Neural cell (in vitro differentiated cells): ENCODE data around the gene ZNF821. TPM values are rescaled to one million over a fixed set of nuclear protein-coding genes. Genes with fewer than 3 reads are reported as not detected.

Experiments used
- H2AFZ ChIP-seq: fragments of 200-600, 300-800 bp; sonication (generic), shearing (Covaris generic); 2 replicates; pipeline ENCODE4 v1.6.0; 2014; ENCODE audit warnings: low read depth, mild to moderate bottlenecking, antibody characterized with exemption, low read length, moderate library complexity
- H3F3A ChIP-seq: fragments of 200-600 bp; shearing (Covaris generic); 2 replicates; pipeline ENCODE4 v1.6.1; 2016; ENCODE audit warnings: mild to moderate bottlenecking, moderate library complexity, mixed read lengths, antibody characterized with exemption, low read length; ENCODE audit not compliant: insufficient read depth, poor library complexity, severe bottlenecking
- H3K27ac ChIP-seq: fragments of 200-600, 300-800 bp; sonication (generic), shearing (Covaris generic); 2 replicates; pipeline ENCODE4 v1.5.1; 2014; ENCODE audit warnings: mild to moderate bottlenecking, low read length, moderate library complexity
- H3K27me3 ChIP-seq: fragments of 300-800, 200-600 bp; sonication (generic), shearing (Covaris generic); 2 replicates; pipeline ENCODE4 v1.6.0; 2014; ENCODE audit warnings: mild to moderate bottlenecking, low read depth, low read length, moderate library complexity; ENCODE audit not compliant: insufficient read depth
- H3K36me3 ChIP-seq: fragments of 300-800, 200-600 bp; sonication (generic), shearing (Covaris generic); 2 replicates; pipeline ENCODE4 v1.5.1; 2014; ENCODE audit warnings: mild to moderate bottlenecking, antibody characterized with exemption, low read length, moderate library complexity; ENCODE audit not compliant: insufficient read depth
- H3K4me2 ChIP-seq: fragments of 300-800, 200-600 bp; sonication (generic), shearing (Covaris generic); 2 replicates; pipeline ENCODE4 v1.6.0; 2014; ENCODE audit warnings: mild to moderate bottlenecking, low read length
- H3K4me3 ChIP-seq: fragments of 300-800, 200-600 bp; sonication (generic), shearing (Covaris generic); 2 replicates; pipeline ENCODE4 v1.5.1; 2014; ENCODE audit warnings: mild to moderate bottlenecking, low read length, moderate library complexity
- H3K79me2 ChIP-seq: fragments of 200-600 bp; shearing (Covaris generic); replicated peaks from 2 replicates; pipeline ENCODE4 v1.6.0; 2014; ENCODE audit warnings: mild to moderate bottlenecking, low read length, moderate library complexity; ENCODE audit not compliant: insufficient read depth
- H3K9ac ChIP-seq: fragments of 300-800, 200-600 bp; sonication (generic), shearing (Covaris generic); 2 replicates; pipeline ENCODE4 v1.6.1; 2016; ENCODE audit warnings: mild to moderate bottlenecking, low read length, mixed read lengths
- H3K9me2 ChIP-seq: fragments of 200-600 bp; shearing (Covaris generic); 2 replicates; pipeline ENCODE4 v1.6.1; 2016; ENCODE audit warnings: mild to moderate bottlenecking, low read length, mixed read lengths; ENCODE audit not compliant: insufficient read depth
- H3K9me3 ChIP-seq: fragments of 200-600, 300-800 bp; sonication (generic), shearing (Covaris generic); 2 replicates; pipeline ENCODE4 v1.6.1; 2016; ENCODE audit warnings: mild to moderate bottlenecking, mixed run types, low read length, moderate library complexity, mixed read lengths
- H4K20me1 ChIP-seq: fragments of 200-600 bp; shearing (Covaris generic); 2 replicates; pipeline ENCODE4 v1.6.1; 2016; ENCODE audit warnings: mild to moderate bottlenecking, mixed run types; ENCODE audit not compliant: insufficient read depth
- CTCF ChIP-seq: fragments of 450-650 bp; IDR thresholded peaks from 2 replicates; pipeline ENCODE4 v1.5.1; 2014; ENCODE audit warnings: antibody characterized with exemption, mild to moderate bottlenecking, moderate library complexity; ENCODE audit not compliant: poor library complexity, severe bottlenecking
- EP300 ChIP-seq: fragments of 450-650 bp; conservative IDR thresholded peaks from 2 replicates; pipeline ENCODE4 v1.6.1; 2014; ENCODE audit warnings: antibody characterized with exemption, mild to moderate bottlenecking, moderate library complexity; ENCODE audit not compliant: poor library complexity, severe bottlenecking
- EZH2 ChIP-seq: fragments of 200-600, 300-800 bp; shearing (Covaris generic), sonication (generic); IDR thresholded peaks from 2 replicates; pipeline ENCODE4 v1.6.1; 2014; ENCODE audit warnings: antibody characterized with exemption, low read length, borderline replicate concordance, mild to moderate bottlenecking; ENCODE audit not compliant: insufficient read depth, poor library complexity, severe bottlenecking
- MXI1 ChIP-seq: fragments of 450-650 bp; conservative IDR thresholded peaks from 2 replicates; pipeline ENCODE4 v1.6.1; 2014; ENCODE audit warnings: antibody characterized with exemption, mild to moderate bottlenecking; ENCODE audit not compliant: poor library complexity, severe bottlenecking
- POLR2AphosphoS5 ChIP-seq: IDR thresholded peaks from 2 replicates; pipeline ENCODE4 v1.6.1; 2012
- RAD21 ChIP-seq: fragments of 450-650 bp; conservative IDR thresholded peaks from 2 replicates; pipeline ENCODE4 v1.6.1; 2014; ENCODE audit warnings: antibody characterized with exemption, mild to moderate bottlenecking, moderate library complexity
- REST ChIP-seq: IDR thresholded peaks from 2 replicates; pipeline ENCODE4 v1.6.1; 2012; ENCODE audit warnings: borderline replicate concordance
- SMC3 ChIP-seq: fragments of 450-650 bp; conservative IDR thresholded peaks from 2 replicates; pipeline ENCODE4 v1.6.1; 2014; ENCODE audit warnings: antibody characterized with exemption, mild to moderate bottlenecking, moderate library complexity; ENCODE audit not compliant: poor library complexity
- TAF1 ChIP-seq: IDR thresholded peaks from 2 replicates; pipeline ENCODE4 v1.6.1; 2012; ENCODE audit warnings: low read depth
- polyA plus RNA-seq: library from polyadenylated mRNA; depleted of rRNA; stranded (reverse); fragments of >200 nt; gene quantifications from 2 replicates; pipeline ENCODE4 v1.2.3, GENCODE V29; 2014

Gene ZNF821
- polyA plus RNA-seq, 1 donor from 2014 or later, result 128 TPM

- Histone ChIP-seq H3F3A (no peaks in the 10 kb centered on the region), H2AFZ (no peak overlapping the region), H3K4me3 (no peak overlapping the region), H3K9me3 (no peaks in the 10 kb centered on the region), H3K79me2 (peaks cover 6% of the 10 kb centered on the region), H3K27ac (no peak overlapping the region), H3K4me2 (no peak overlapping the region), H3K9me2 (no peaks in the 10 kb centered on the region), H3K27me3 (no peaks in the 10 kb centered on the region), H4K20me1 (no peaks in the 10 kb centered on the region), H3K36me3 (no peaks in the 10 kb centered on the region), H3K9ac (no peak overlapping the region)
- TF ChIP-seq POLR2AphosphoS5 (no peak), EZH2 (no peak), REST (no peak), RAD21 (no peak), SMC3 (no peak), CTCF (no peak), TAF1 (no peak), EP300 (no peak), MXI1 (no peak)
Observed at GRCh38 chr16:71852561-71852960, 31.4 kb downstream of the ZNF821 start.

GRCh38 chr16:71852158-71852557 is 31.8 kb downstream of the ZNF821 start:
- no peak for TF ChIP-seq TAF1
- TF ChIP-seq MXI1, result no peak
- no peak for TF ChIP-seq RAD21
- no peak overlapping the region for H3K4me3 ChIP-seq
- no peaks in the 10 kb centered on the region for H4K20me1 ChIP-seq
- no peaks in the 10 kb centered on the region for H3F3A ChIP-seq
- no peaks in the 10 kb centered on the region for H3K27me3 ChIP-seq
- H3K36me3 ChIP-seq, result no peaks in the 10 kb centered on the region
- no peak overlapping the region for H3K9ac ChIP-seq
- H3K27ac ChIP-seq, result no peak overlapping the region
- peaks cover 10% of the 10 kb centered on the region for H3K79me2 ChIP-seq
- no peak overlapping the region for H3K4me2 ChIP-seq
- H3K9me3 ChIP-seq, result no peaks in the 10 kb centered on the region
- H3K9me2 ChIP-seq, result no peaks in the 10 kb centered on the region
- H2AFZ ChIP-seq, result no peak overlapping the region

GRCh38 chr16:71851746-71852145 is 32.2 kb downstream of the ZNF821 start:
- Histone ChIP-seq H3K9ac (no peak overlapping the region), H4K20me1 (no peaks in the 10 kb centered on the region), H3F3A (no peaks in the 10 kb centered on the region), H3K36me3 (no peaks in the 10 kb centered on the region), H3K9me2 (no peaks in the 10 kb centered on the region), H3K27ac (no peak overlapping the region), H2AFZ (no peak overlapping the region), H3K4me3 (no peak overlapping the region), H3K79me2 (peaks cover 14% of the 10 kb centered on the region), H3K4me2 (no peak overlapping the region), H3K27me3 (no peaks in the 10 kb centered on the region), H3K9me3 (no peaks in the 10 kb centered on the region)
- TF ChIP-seq MXI1, result no peak
- no peak for TF ChIP-seq POLR2AphosphoS5
- no peak for TF ChIP-seq REST
- TF ChIP-seq EP300, result no peak
- no peak for TF ChIP-seq CTCF
- TF ChIP-seq RAD21, result no peak
- TF ChIP-seq EZH2, result no peak
- TF ChIP-seq TAF1, result no peak
- no peak for TF ChIP-seq SMC3
